GM12878 (cell line): ENCODE results near the gene ERG. TPM values are rescaled to one million over a fixed set of nuclear protein-coding genes. Genes with fewer than 3 reads are reported as not detected.

ENCODE experiments used
- ATAC-seq: fragments of 200-7000 bp; cut with Tn5 transposase; 3 replicates; pipeline ENCODE4 v1.9.1; 2020; ENCODE audit warnings: mild to moderate bottlenecking, moderate library complexity
- BruUV-seq: library from RNA; stranded (reverse); fragments of 400-500 nt; replicated peaks from 2 replicates; lab custom pipeline; 2021; lab: Mats Ljungman, UMichigan
- CTCF ChIA-PET: fragments of 300-600 bp; sonication (Branson Sonifier 250); formaldehyde crosslinking; extraction: SDS; loops from one replicate; lab custom pipeline; 2021; ENCODE audit warnings: inconsistent platforms; lab: Yijun Ruan, JAX
- POLR2A ChIA-PET: fragments of 350-600 bp; formaldehyde crosslinking; extraction: SDS; loops from one replicate; lab custom pipeline; 2021; ENCODE audit warnings: inconsistent platforms; lab: Charles Lee
- RAD21 ChIA-PET: fragments of 300-600 bp; sonication (Branson Sonifier 250); formaldehyde crosslinking; loops from one replicate; lab custom pipeline; 2023; ENCODE audit warnings: antibody characterized with exemption; ENCODE audit not compliant: unreplicated experiment; lab: Charles Lee
- SMC1A ChIA-PET: fragments of 300-600 bp; sonication (Branson Sonifier 250); formaldehyde crosslinking; loops from one replicate; lab custom pipeline; 2023; ENCODE audit not compliant: unreplicated experiment, uncharacterized antibody; lab: Charles Lee
- DNase-seq: peaks from one replicate; pipeline ENCODE4 v3.0.0-alpha.2; 2011; ENCODE audit warnings: low read depth, low spot score
- FAIRE-seq: peaks from 3 replicates; lab custom pipeline; 2011; peaks lifted over from hg19 to GRCh38; lab: Jason Lieb, UNC
- H2AFZ ChIP-seq: 2 replicates; pipeline ENCODE4 v1.6.0; 2011; ENCODE audit warnings: low read depth, low read length, control low read depth; ENCODE audit not compliant: control insufficient read depth
- H3K27ac ChIP-seq: 2 replicates; pipeline ENCODE4 v1.5.1; 2011; ENCODE audit warnings: control low read depth; ENCODE audit not compliant: control insufficient read depth, insufficient read depth
- H3K27me3 ChIP-seq, 2 experiments: replicated peaks in 1 of 2; 2 replicates each; pipeline versions ENCODE4 v1.6.0 to v1.6.1; 2011; ENCODE audit warnings: low read length in 1 of 2; ENCODE audit not compliant: control insufficient read depth in 2 of 2, insufficient read depth in 2 of 2
- H3K36me3 ChIP-seq, 2 experiments: 2 replicates each; pipeline ENCODE4 v1.5.1; 2011; ENCODE audit warnings: low read length in 1 of 2; ENCODE audit not compliant: control insufficient read depth in 2 of 2, insufficient read depth in 2 of 2
- H3K4me1 ChIP-seq: 2 replicates; pipeline ENCODE4 v1.6.1; 2011; ENCODE audit warnings: mild to moderate bottlenecking, low read length, moderate library complexity, mixed read lengths; ENCODE audit not compliant: control insufficient read depth, insufficient read depth
- H3K4me2 ChIP-seq: 2 replicates; pipeline ENCODE4 v1.6.0; 2011; ENCODE audit warnings: control low read depth; ENCODE audit not compliant: control insufficient read depth, insufficient read depth
- H3K4me3 ChIP-seq: fragments of 200-600 bp; sonication (generic); 2 replicates; pipeline ENCODE4 v1.5.1; 2016
- H3K79me2 ChIP-seq: 2 replicates; pipeline ENCODE4 v1.6.0; 2011; ENCODE audit warnings: low read length; ENCODE audit not compliant: control insufficient read depth, insufficient read depth
- H3K9ac ChIP-seq: 2 replicates; pipeline ENCODE4 v1.8.0; 2011; ENCODE audit warnings: low read length, control low read depth, mixed read lengths; ENCODE audit not compliant: control insufficient read depth, insufficient read depth
- H3K9me3 ChIP-seq: replicated peaks from 3 replicates; pipeline ENCODE4 v1.5.1; 2011; ENCODE audit warnings: mild to moderate bottlenecking, low read length; ENCODE audit not compliant: control insufficient read depth, insufficient read depth
- H4K20me1 ChIP-seq: 2 replicates; pipeline ENCODE4 v1.6.0; 2011; ENCODE audit not compliant: control insufficient read depth, insufficient read depth
- BMI1 ChIP-seq: fragments of 450-650 bp; IDR thresholded peaks from 2 replicates; pipeline ENCODE4 v1.6.1; 2016; ENCODE audit warnings: mild to moderate bottlenecking, moderate library complexity, borderline replicate concordance
- MTA2 ChIP-seq: fragments of 450-650 bp; IDR thresholded peaks from 2 replicates; pipeline ENCODE4 v1.6.1; 2016; ENCODE audit warnings: low read depth, mild to moderate bottlenecking, moderate library complexity
- NFYA ChIP-seq: IDR thresholded peaks from 2 replicates; pipeline ENCODE4 v1.6.1; 2011; ENCODE audit warnings: low read depth, mild to moderate bottlenecking, low read length, improper control_type of control experiment, borderline replicate concordance
- POLR2AphosphoS2 ChIP-seq: IDR thresholded peaks from 2 replicates; pipeline ENCODE4 v1.6.1; 2011; ENCODE audit warnings: low read depth, mild to moderate bottlenecking, low read length, improper control_type of control experiment, moderate library complexity
- SMAD1 ChIP-seq: fragments of 450-650 bp; IDR thresholded peaks from 2 replicates; pipeline ENCODE4 v1.6.1; 2018; ENCODE audit warnings: mild to moderate bottlenecking, low read depth; ENCODE audit not compliant: partially characterized antibody
- TCF12 ChIP-seq: IDR thresholded peaks from 2 replicates; pipeline ENCODE4 v1.6.1; 2011; ENCODE audit warnings: low read depth, mild to moderate bottlenecking, low read length
- YBX1 ChIP-seq: fragments of 450-650 bp; IDR thresholded peaks from 2 replicates; pipeline ENCODE4 v1.6.1; 2016; ENCODE audit warnings: antibody characterized with exemption
- ZNF592 ChIP-seq: fragments of 450-650 bp; IDR thresholded peaks from 2 replicates; pipeline ENCODE4 v1.6.1; 2017; ENCODE audit warnings: mild to moderate bottlenecking, moderate library complexity
- WGBS: methylation state at CpG from one replicate; pipeline ENCODE4 v1.1.6; 2016; ENCODE audit warnings: low lambda C conversion rate; ENCODE audit not compliant: insufficient replicate concordance, insufficient coverage; ENCODE audit errors: missing lambda C conversion rate; 5-methylcytosine and 5-hydroxymethylcytosine counted together
- in situ Hi-C: fragments of 300-500 bp; cut with MboI; formaldehyde crosslinking; loops from 9 replicates; pipeline ENCODE4 v1.14.3; 2018; ENCODE audit warnings: mixed read lengths
- intact Hi-C: fragments of 100-400 bp; cut with micrococcal nuclease; formaldehyde crosslinking; loops from one replicate; pipeline ENCODE4 v1.14.2; 2022; ENCODE audit not compliant: unreplicated experiment
- polyA plus RNA-seq, 11 experiments: library from polyadenylated mRNA; depleted of rRNA in 4 of 11; unstranded in 6 of 11; stranded (reverse) in 5 of 11; fragments of >200 nt; fragmentation: Nextera tagmentation in 4 of 11; fragmentation: Illumina TruSeq in 1 of 11; extraction: Ambion mirVana in 4 of 11; extraction: Trizol in 1 of 11; gene quantifications; 1 replicate in 1 of 11; 2 replicates in 10 of 11; pipeline versions ENCODE4 v1.2.1 to v1.2.3, GENCODE V29; 2011 to 2016; ENCODE audit warnings: inconsistent platforms in 2 of 11, missing spikeins in 2 of 11, low read depth in 1 of 11
- total RNA-seq, 4 experiments: library from RNA; depleted of rRNA in 3 of 4; stranded (reverse); fragments of >200 nt in 3 of 4; fragmentation: Illumina TruSeq in 1 of 4; extraction: Trizol in 1 of 4; gene quantifications; 2 replicates each; pipeline versions ENCODE4 v1.2.1 to v1.2.3, GENCODE V29; 2013 to 2021

Gene ERG
- total and polyA plus RNA-seq, 10 of the 15 experiments (the other 5 are each of a cell fraction or from before 2014, with no cell fraction given), result not detected

GRCh38 chr21:38489729-38490128 is 8.5 kb downstream of the ERG start:
- SMC1A ChIA-PET, result no interaction called here
- H4K20me1 ChIP-seq, result no peaks in the 10 kb centered on the region
- no TSS peak for BruUV-seq
- no peak for DNase-seq
- H3K9me3 ChIP-seq, result no peaks in the 10 kb centered on the region
- no peak for FAIRE-seq
- H3K9ac ChIP-seq, result no peak overlapping the region
- no peak overlapping the region for H3K4me3 ChIP-seq
- H3K36me3 ChIP-seq, result no peaks in the 10 kb centered on the region
- H2AFZ ChIP-seq, result no peak overlapping the region
- no peak overlapping the region for H3K4me2 ChIP-seq
- H3K27me3 ChIP-seq, result peaks cover 0 to 5% of the 10 kb centered on the region in 2 experiments; a peak in 3 of 4 replicates
- H3K4me1 ChIP-seq, result no peaks in the 10 kb centered on the region
- CTCF ChIA-PET, result no interaction called here
- intact Hi-C loops (no loop called here), in situ Hi-C loops (no loop called here)
- POLR2A ChIA-PET, result no interaction called here
- ATAC-seq, result no peak
- H3K27ac ChIP-seq, result no peak overlapping the region
- TF ChIP-seq POLR2AphosphoS2 (no peak), MTA2 (no peak), SMAD1 (no peak)
- WGBS, result 19% methylated on average over 6 of the region's 6 CpGs
- RAD21 ChIA-PET, result no interaction called here
- H3K79me2 ChIP-seq, result no peaks in the 10 kb centered on the region

- no peak for DNase-seq
- no peak for FAIRE-seq
- SMC1A ChIA-PET, result no interaction called here
- no peaks in the 10 kb centered on the region for H3K4me1 ChIP-seq
- 66% methylated on average over 3 of the region's 3 CpGs for WGBS
- no peaks in the 10 kb centered on the region for H3K79me2 ChIP-seq
- no peak for ATAC-seq
- TF ChIP-seq MTA2 (no peak), BMI1 (no peak), YBX1 (no peak), NFYA (no peak), TCF12 (no peak), ZNF592 (no peak)
- H4K20me1 ChIP-seq, result no peaks in the 10 kb centered on the region
- H3K27ac ChIP-seq, result no peak overlapping the region
- in situ Hi-C loops (no loop called here), intact Hi-C loops (no loop called here)
- H3K9me3 ChIP-seq, result no peaks in the 10 kb centered on the region
- RAD21 ChIA-PET, result no interaction called here
- H3K27me3 ChIP-seq, result peaks cover 0 to 5% of the 10 kb centered on the region in 2 experiments; a peak in 2 of 4 replicates
- H3K4me2 ChIP-seq, result no peak overlapping the region
- POLR2A ChIA-PET, result no interaction called here
- H3K9ac ChIP-seq, result no peak overlapping the region
- no peaks in the 10 kb centered on the region for H3K36me3 ChIP-seq
- CTCF ChIA-PET, result no interaction called here
- no TSS peak for BruUV-seq
- no peak overlapping the region for H2AFZ ChIP-seq
- H3K4me3 ChIP-seq, result no peak overlapping the region
Measured at GRCh38 chr21:38489271-38489652, 9.0 kb downstream of the ERG start.
